ENCODE data around the gene PIEZO2. TPM values are rescaled to one million over a fixed set of nuclear protein-coding genes. Genes with fewer than 3 reads are reported as not detected.

The PIEZO2 gene
- total RNA-seq, 2 experiments from 2014 or later: not detected

DNA sequence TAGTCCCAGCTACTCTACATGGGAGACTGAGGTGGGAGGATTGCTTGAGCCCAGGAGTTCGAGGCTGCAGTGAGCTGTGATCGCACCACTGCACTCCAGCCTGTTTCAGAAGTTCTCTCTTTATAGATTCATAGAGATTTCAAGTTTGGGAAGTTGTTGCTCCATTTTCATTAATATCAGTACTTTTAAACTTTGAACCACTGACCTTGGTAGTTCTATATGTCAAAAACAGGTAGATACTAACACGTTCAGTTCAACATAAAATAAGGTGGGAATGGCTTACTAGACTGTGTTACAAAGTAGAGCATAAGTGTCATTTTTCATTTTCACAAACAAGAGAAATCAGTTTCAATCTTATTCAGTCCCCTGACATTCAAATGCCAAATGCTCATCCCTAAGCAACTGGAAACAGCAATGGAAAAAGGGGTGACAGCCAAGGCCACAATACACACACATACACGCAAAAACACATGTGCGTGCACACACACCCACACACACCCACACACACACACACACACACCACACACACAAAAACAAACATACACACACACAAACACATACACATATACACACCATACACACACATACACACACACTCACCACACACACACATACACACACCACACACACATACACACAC is 71.7 kb downstream of the PIEZO2 start:
- H3K4me1 ChIP-seq (ENCODE audit: insufficient read depth, low read length): no peaks in the 10 kb centered on the region
- H3K27me3 ChIP-seq (ENCODE audit: control insufficient read depth in 1 of 2, insufficient read depth in 2 of 2, low read length in 2 of 2): no peaks in the 10 kb centered on the region
- ATAC-seq (ENCODE audit: poor library complexity) (no peak), DNase-seq (no peak)
- intact Hi-C loops (cut with DNase I, micrococcal nuclease): no loop called here
- H3K9me3 Mint-ChIP-seq: no peaks in the 10 kb centered on the region
- H3K4me3 ChIP-seq (ENCODE audit: low read length): no peak overlapping the region
- H3K27me3 Mint-ChIP-seq: no peaks in the 10 kb centered on the region
- POLR2A ChIA-PET: no interaction called here
- H3K27ac ChIP-seq (ENCODE audit: low read depth in 1 of 2, low read length in 2 of 2): no peak overlapping the region
- CTCF ChIA-PET: no interaction called here
- no peaks in the 10 kb centered on the region for H3K4me1 Mint-ChIP-seq (ENCODE audit: low read depth)
- H3K4me3 Mint-ChIP-seq: no peak overlapping the region
- H3K36me3 ChIP-seq (ENCODE audit: insufficient read depth, low read length): no peaks in the 10 kb centered on the region
- TF ChIP-seq, protein P1, sequence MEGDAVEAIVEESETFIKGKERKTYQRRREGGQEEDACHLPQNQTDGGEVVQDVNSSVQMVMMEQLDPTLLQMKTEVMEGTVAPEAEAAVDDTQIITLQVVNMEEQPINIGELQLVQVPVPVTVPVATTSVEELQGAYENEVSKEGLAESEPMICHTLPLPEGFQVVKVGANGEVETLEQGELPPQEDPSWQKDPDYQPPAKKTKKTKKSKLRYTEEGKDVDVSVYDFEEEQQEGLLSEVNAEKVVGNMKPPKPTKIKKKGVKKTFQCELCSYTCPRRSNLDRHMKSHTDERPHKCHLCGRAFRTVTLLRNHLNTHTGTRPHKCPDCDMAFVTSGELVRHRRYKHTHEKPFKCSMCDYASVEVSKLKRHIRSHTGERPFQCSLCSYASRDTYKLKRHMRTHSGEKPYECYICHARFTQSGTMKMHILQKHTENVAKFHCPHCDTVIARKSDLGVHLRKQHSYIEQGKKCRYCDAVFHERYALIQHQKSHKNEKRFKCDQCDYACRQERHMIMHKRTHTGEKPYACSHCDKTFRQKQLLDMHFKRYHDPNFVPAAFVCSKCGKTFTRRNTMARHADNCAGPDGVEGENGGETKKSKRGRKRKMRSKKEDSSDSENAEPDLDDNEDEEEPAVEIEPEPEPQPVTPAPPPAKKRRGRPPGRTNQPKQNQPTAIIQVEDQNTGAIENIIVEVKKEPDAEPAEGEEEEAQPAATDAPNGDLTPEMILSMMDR (IDR thresholded peaks at IDR 0.05): no peak
- H3K27ac Mint-ChIP-seq: no peak overlapping the region
- peaks cover 0 to 4% of the 10 kb centered on the region in 2 experiments for H3K9me3 ChIP-seq (ENCODE audit: control insufficient read depth in 1 of 2, insufficient read depth in 1 of 2, low read length in 2 of 2)
- H3K36me3 Mint-ChIP-seq (ENCODE audit: low read depth): no peaks in the 10 kb centered on the region

DNA sequence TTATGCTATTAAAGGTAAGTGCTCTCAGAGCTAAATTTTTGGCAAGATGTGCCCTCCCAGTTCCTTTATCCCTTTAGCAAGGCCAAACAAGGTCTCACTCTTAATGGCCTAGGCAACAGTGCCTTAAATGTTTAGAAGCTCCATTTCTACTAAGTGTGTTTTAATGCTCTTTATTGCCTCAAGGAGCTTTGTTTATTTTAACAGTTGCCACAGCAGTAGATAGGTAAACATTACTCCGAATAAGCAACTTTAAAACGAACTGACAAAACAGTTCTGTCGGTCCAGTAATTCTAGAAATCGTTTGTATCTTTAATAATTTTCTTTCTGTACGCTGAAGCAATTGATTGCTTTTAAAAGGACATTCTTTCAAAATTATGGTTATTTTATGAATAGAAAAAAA is 74.5 kb downstream of the PIEZO2 start:
- Mint-ChIP-seq H3K27ac (no peak overlapping the region), H3K27me3 (no peaks in the 10 kb centered on the region), H3K36me3 (ENCODE audit: low read depth) (no peaks in the 10 kb centered on the region), H3K9me3 (no peaks in the 10 kb centered on the region), H3K4me3 (no peak overlapping the region), H3K4me1 (ENCODE audit: low read depth) (no peaks in the 10 kb centered on the region)
- ChIA-PET CTCF (no interaction called here), POLR2A (no interaction called here)
- intact Hi-C loops (cut with DNase I, micrococcal nuclease): no loop called here
- ATAC-seq (ENCODE audit: poor library complexity) (no peak), DNase-seq (no peak)
- no peak overlapping the region for H3K27ac ChIP-seq (ENCODE audit: low read depth in 1 of 2, low read length in 2 of 2)
- no peaks in the 10 kb centered on the region for H3K4me1 ChIP-seq (ENCODE audit: insufficient read depth, low read length)
- H3K9me3 ChIP-seq (ENCODE audit: control insufficient read depth in 1 of 2, insufficient read depth in 1 of 2, low read length in 2 of 2): no peaks in the 10 kb centered on the region
- H3K27me3 ChIP-seq (ENCODE audit: control insufficient read depth in 1 of 2, insufficient read depth in 2 of 2, low read length in 2 of 2): no peaks in the 10 kb centered on the region
- TF ChIP-seq, protein P1 (IDR thresholded peaks at IDR 0.05): no peak
- H3K36me3 ChIP-seq (ENCODE audit: insufficient read depth, low read length): no peaks in the 10 kb centered on the region
- no peak overlapping the region for H3K4me3 ChIP-seq (ENCODE audit: low read length)

DNA sequence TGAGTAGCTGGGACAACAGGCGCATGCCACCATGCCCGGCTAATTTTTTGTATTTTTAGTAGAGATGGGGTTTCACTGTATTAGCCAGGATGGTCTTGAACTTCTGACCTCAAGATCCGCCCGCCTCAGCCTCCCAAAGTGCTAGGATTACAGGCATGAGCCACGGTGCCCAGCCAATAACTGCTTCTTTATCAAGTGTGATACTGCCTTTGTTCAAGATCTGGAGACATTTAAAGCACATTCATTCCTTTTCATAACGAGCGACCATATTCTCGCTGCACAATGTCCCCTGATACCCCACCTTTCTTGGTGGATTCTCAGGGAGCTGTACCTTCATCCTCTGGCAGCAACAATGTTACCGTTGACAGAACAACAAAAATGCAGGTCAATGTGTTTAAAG is 75.4 kb downstream of the PIEZO2 start:
- no peaks in the 10 kb centered on the region for H3K9me3 Mint-ChIP-seq
- Histone ChIP-seq H3K9me3 (ENCODE audit: control insufficient read depth in 1 of 2, insufficient read depth in 1 of 2, low read length in 2 of 2) (no peaks in the 10 kb centered on the region), H3K27ac (ENCODE audit: low read depth in 1 of 2, low read length in 2 of 2) (no peak overlapping the region), H3K36me3 (ENCODE audit: insufficient read depth, low read length) (no peaks in the 10 kb centered on the region), H3K4me1 (ENCODE audit: insufficient read depth, low read length) (no peaks in the 10 kb centered on the region), H3K4me3 (ENCODE audit: low read length) (no peak overlapping the region), H3K27me3 (ENCODE audit: control insufficient read depth in 1 of 2, insufficient read depth in 2 of 2, low read length in 2 of 2) (no peaks in the 10 kb centered on the region)
- H3K27me3 Mint-ChIP-seq: no peaks in the 10 kb centered on the region
- ChIA-PET CTCF (no interaction called here), POLR2A (no interaction called here)
- TF ChIP-seq, protein P1 (IDR thresholded peaks at IDR 0.05): no peak
- no peak for ATAC-seq (ENCODE audit: poor library complexity)
- DNase-seq: no peak
- no peak overlapping the region for H3K4me3 Mint-ChIP-seq
- H3K36me3 Mint-ChIP-seq (ENCODE audit: low read depth): no peaks in the 10 kb centered on the region
- H3K27ac Mint-ChIP-seq: no peak overlapping the region
- intact Hi-C loops (cut with DNase I, micrococcal nuclease): no loop called here
- H3K4me1 Mint-ChIP-seq (ENCODE audit: low read depth): no peaks in the 10 kb centered on the region

All from CD4-positive, alpha-beta T cell (primary cell).